Motor neuron (in vitro differentiated cells): ENCODE data around the gene ELP4. TPM values are rescaled to one million over a fixed set of nuclear protein-coding genes. Genes with fewer than 3 reads are reported as not detected.

ENCODE experiments used
- ATAC-seq, 8 experiments: fragments of 200-7000 bp; cut with Tn5 transposase; replicated peaks in 6 of 8; 2 replicates each; pipeline ENCODE4 v1.8.0; 2021; ENCODE audit warnings: mild to moderate bottlenecking in 8 of 8, moderate library complexity in 8 of 8
- H3K27ac ChIP-seq, 2 donors: fragments of 250-450 bp; sonication (Bioruptor Pico); 2 replicates each; pipeline ENCODE4 v1.9.0; 2021; ENCODE audit warnings: antibody characterized with exemption in 2 of 2, mild to moderate bottlenecking in 2 of 2, moderate library complexity in 1 of 2
- H3K4me1 ChIP-seq, 2 donors: fragments of 250-450 bp; sonication (Bioruptor Pico); replicated peaks in 1 of 2; 2 replicates each; pipeline ENCODE4 v1.6.1; 2021; ENCODE audit warnings: antibody characterized with exemption in 2 of 2, mild to moderate bottlenecking in 2 of 2, moderate library complexity in 1 of 2
- H3K4me3 ChIP-seq, 5 donors: fragments of 250-450 bp; sonication (Bioruptor Pico); 2 replicates each; pipeline ENCODE4 v1.9.0; 2021; ENCODE audit warnings: antibody characterized with exemption in 5 of 5, mild to moderate bottlenecking in 5 of 5, moderate library complexity in 4 of 5
- WGBS, 10 experiments: fragments of 450-650 bp; shearing (Covaris generic); methylation state at CpG; one replicate each; pipeline ENCODE4 v1.0.0; 2022; 5-methylcytosine and 5-hydroxymethylcytosine counted together
- in situ Hi-C, 9 experiments: fragments of 400-800 bp; cut with MboI; loops; one replicate each; pipeline ENCODE4 v1.15.0; 2021; ENCODE audit warnings: low sequenced_read_pairs in 9 of 9, low pct_unique_long_range_greater_than_20kb in 2 of 9; ENCODE audit not compliant: unreplicated experiment in 9 of 9
- total RNA-seq, 8 experiments: library from RNA; unstranded; fragments of 300-600 nt; gene quantifications; 2 replicates each; pipeline versions ENCODE4 v1.2.3 to v1.2.4, GENCODE V29; 2022

The ELP4 gene
- total RNA-seq, 8 experiments from 2014 or later = 12.1 to 45.9 (median 28.9) TPM

DNA sequence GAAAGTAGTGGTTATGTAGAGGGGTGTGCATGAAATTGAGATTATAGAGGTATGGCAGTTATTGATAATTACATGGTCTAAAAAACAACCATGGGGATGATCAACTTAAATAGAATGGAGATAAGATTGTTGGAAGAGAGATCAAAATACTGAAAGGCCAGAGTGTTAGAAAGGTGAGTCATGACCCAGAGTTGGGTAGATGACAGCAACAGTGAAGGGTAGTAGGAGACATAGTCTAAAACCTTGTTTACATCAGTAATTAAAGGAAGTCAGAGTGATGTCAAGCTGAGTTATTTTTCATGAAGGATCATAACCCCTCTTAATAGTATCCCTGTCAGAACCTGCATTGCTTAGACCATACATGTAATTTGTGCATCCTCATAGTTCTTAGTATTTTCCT lies 110.9 kb downstream of the ELP4 start:
- Histone ChIP-seq H3K27ac (no peak overlapping the region), H3K4me3 (no peak overlapping the region), H3K4me1 (no peaks in the 10 kb centered on the region)
- no peak for ATAC-seq
- in situ Hi-C loops = no loop called here

GRCh38 chr11:31625868-31626267 lies 116.3 kb downstream of the ELP4 start:
- no peak overlapping the region for H3K27ac ChIP-seq
- no peak for ATAC-seq
- H3K4me1 ChIP-seq = no peaks in the 10 kb centered on the region
- 67 to 100% (median 78%) methylated on average over 1 of the region's 1 CpG; no CpG with 5 or more reads in 2 of the 10 experiments for WGBS, 10 experiments
- in situ Hi-C loops = loop anchor here in 2 of 9 experiments (25.0 kb wide), 2 partner anchors 111 to 536 kb away; no protein-coding TSS in a partner anchor
- H3K4me3 ChIP-seq = no peak overlapping the region

- in situ Hi-C loops = loop anchor here in 2 of 9 experiments (25.0 kb wide), 2 partner anchors 109 to 534 kb away; no protein-coding TSS in a partner anchor
These were observed 118.5 kb downstream of the ELP4 start for GRCh38 chr11:31628111-31628510.

GRCh38 chr11:31636983-31637382 lies 127.4 kb downstream of the ELP4 start:
- 41 to 90% (median 58%) methylated on average over 1 to 4 of the region's 4 CpGs for WGBS, 10 experiments
- Histone ChIP-seq H3K27ac (no peak overlapping the region), H3K4me1 (peaks cover 0 to 4% of the 10 kb centered on the region in 2 donors), H3K4me3 (no peak overlapping the region)
- in situ Hi-C loops = loop anchor here in 2 of 9 experiments (25.0 kb wide), 2 partner anchors 100 to 525 kb away; no protein-coding TSS in a partner anchor
- ATAC-seq = no peak

More at GRCh38 chr11:31628111-31628510, 118.5 kb downstream of the ELP4 start:
- H3K4me3 ChIP-seq = no peak overlapping the region
- H3K27ac ChIP-seq = no peak overlapping the region
- 88 to 100% (median 100%) methylated on average over 1 of the region's 1 CpG; no CpG with 5 or more reads in 3 of the 10 experiments for WGBS, 10 experiments
- H3K4me1 ChIP-seq = no peaks in the 10 kb centered on the region
- ATAC-seq = peak in 5 of 8 experiments; percentile 56 to 90 (median 66)

DNA sequence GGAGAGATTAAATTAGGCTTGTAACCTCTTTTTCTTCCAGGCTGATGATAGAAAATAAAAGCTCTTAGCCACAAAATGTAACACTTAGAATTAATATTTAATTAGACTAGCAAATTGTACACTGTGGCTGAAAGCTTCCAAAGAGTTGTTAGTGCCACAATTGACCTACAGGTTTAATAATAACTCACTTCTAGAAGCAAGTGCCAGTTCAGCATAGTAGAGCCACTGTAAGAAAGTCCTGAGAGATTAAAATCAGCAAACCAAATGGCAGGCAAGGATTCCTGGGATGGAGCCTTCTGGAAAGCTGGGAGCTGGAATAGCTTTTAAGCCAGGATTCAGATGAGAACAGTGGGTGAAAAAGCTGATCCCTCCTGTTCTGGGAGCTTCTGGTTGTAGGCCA lies 131.0 kb downstream of the ELP4 start:
- no peak overlapping the region for H3K27ac ChIP-seq
- in situ Hi-C loops = loop anchor here in 2 of 9 experiments (25.0 kb wide), 2 partner anchors 97 to 522 kb away; no protein-coding TSS in a partner anchor
- no peak overlapping the region for H3K4me3 ChIP-seq
- peaks cover 0 to 4% of the 10 kb centered on the region in 2 donors for H3K4me1 ChIP-seq
- ATAC-seq = no peak

GRCh38 chr11:31641477-31642062 lies 132.0 kb downstream of the ELP4 start:
- in situ Hi-C loops = loop anchor here in 2 of 9 experiments (25.0 kb wide), 2 partner anchors 96 to 521 kb away; no protein-coding TSS in a partner anchor
- 54 to 93% (median 69%) methylated on average over 1 to 3 of the region's 3 CpGs for WGBS, 10 experiments
- Histone ChIP-seq H3K4me1 (peaks cover 0 to 4% of the 10 kb centered on the region in 2 donors), H3K27ac (no peak overlapping the region), H3K4me3 (no peak overlapping the region)
- ATAC-seq = no peak

GRCh38 chr11:31643857-31644256 lies 134.3 kb downstream of the ELP4 start:
- Histone ChIP-seq H3K27ac (no peak overlapping the region), H3K4me3 (no peak overlapping the region), H3K4me1 (peaks cover 0 to 4% of the 10 kb centered on the region in 2 donors)
- in situ Hi-C loops = loop anchor here in 2 of 9 experiments (25.0 kb wide), 2 partner anchors 93 to 518 kb away; no protein-coding TSS in a partner anchor
- 60 to 100% (median 93%) methylated on average over 1 of the region's 1 CpG; no CpG with 5 or more reads in 4 of the 10 experiments for WGBS, 10 experiments
- ATAC-seq = peak in 2 of 8 experiments; percentile 35 to 59

- in situ Hi-C loops = loop anchor here in 2 of 9 experiments (25.0 kb wide), 2 partner anchors 92 to 517 kb away; no protein-coding TSS in a partner anchor
These were observed 136.2 kb downstream of the ELP4 start for GRCh38 chr11:31645747-31646146.

GRCh38 chr11:31646216-31646615 lies 136.6 kb downstream of the ELP4 start:
- H3K4me1 ChIP-seq = peaks cover 3 to 18% of the 10 kb centered on the region in 2 donors
- 0 to 100% (median 56%) methylated on average over 1 of the region's 1 CpG; no CpG with 5 or more reads in 2 of the 10 experiments for WGBS, 10 experiments
- ATAC-seq = no peak
- in situ Hi-C loops = loop anchor here in 2 of 9 experiments (25.0 kb wide), 2 partner anchors 91 to 516 kb away; no protein-coding TSS in a partner anchor
- no peak overlapping the region for H3K4me3 ChIP-seq
- H3K27ac ChIP-seq = no peak overlapping the region

More at GRCh38 chr11:31645747-31646146, 136.2 kb downstream of the ELP4 start:
- Histone ChIP-seq H3K27ac (no peak overlapping the region), H3K4me3 (no peak overlapping the region), H3K4me1 (peaks cover 3 to 14% of the 10 kb centered on the region in 2 donors)
- ATAC-seq = peak in 4 of 8 experiments; percentile 47 to 81 (median 60)

DNA sequence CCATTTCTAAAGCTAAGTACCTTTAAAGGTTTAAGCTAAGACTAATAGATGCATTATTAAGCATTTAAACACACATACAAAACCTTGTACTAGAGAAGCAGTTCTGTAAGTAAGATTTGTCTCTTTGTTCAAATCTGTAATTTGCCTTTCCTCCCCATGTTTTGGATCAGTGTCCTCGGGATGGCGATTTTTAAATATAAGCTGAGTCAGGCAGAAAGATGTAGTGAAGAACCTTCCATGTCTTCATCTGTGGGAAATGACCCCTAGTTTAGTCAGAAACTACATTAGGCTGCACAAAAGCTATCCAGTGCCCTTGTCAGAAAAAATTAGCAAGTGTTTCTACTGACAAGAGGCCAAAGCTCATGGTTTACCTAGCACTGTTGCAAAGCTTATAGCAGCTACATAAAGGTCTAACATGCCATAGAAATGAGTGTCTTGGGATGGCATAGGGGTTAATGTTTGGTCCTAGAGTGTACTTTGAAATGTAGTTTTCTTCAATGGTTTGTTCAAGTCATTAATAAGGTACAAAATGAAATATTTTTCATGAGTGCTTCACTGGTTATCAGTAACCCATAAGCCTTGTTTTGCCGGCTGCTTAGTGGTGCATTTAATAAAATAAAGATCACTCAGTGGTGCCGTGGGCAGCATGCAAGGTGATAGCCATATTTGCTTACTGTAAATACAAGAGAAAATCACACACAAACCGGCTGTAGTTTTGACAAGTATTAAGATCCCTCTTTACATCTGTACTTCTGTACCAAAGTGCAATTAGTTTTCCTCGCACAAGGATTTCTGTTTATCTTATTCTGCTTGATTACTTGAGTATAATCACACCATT lies 139.8 kb downstream of the ELP4 start:
- ATAC-seq = no peak
- WGBS, 10 experiments = 60 to 100% (median 87%) methylated on average over 1 to 6 of the region's 6 CpGs; no CpG with 5 or more reads in 1 of the 10 experiments
- Histone ChIP-seq H3K4me1 (peaks cover 3 to 19% of the 10 kb centered on the region in 2 donors), H3K4me3 (no peak overlapping the region), H3K27ac (no peak overlapping the region)
- in situ Hi-C loops = loop anchor here in 2 of 9 experiments (25.0 kb wide), 2 partner anchors 88 to 513 kb away; no protein-coding TSS in a partner anchor

DNA sequence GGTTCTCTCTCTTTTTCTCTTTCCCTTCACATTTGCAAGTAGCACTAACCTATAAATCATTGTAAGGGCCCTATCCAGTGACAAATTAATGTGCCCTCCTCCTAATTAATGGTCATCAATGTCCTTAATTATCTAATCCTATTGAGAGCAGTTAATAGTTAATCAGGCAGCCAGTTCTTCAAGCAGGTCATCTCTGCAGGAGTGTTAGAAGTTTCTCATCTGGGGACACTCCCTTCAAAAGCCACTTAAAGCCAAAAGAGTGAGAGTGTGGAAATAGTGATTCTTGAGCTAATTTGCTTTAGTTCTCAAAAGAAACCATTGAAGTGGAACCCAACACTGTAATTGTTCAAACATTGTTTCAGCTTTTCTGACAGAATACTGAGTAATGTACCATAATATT lies 141.6 kb downstream of the ELP4 start:
- no peak for ATAC-seq
- peaks cover 3 to 19% of the 10 kb centered on the region in 2 donors for H3K4me1 ChIP-seq
- H3K4me3 ChIP-seq = no peak overlapping the region
- in situ Hi-C loops = no loop called here
- H3K27ac ChIP-seq = no peak overlapping the region

- H3K4me1 ChIP-seq = peaks cover 3 to 19% of the 10 kb centered on the region in 2 donors
- 73 to 100% (median 83%) methylated on average over 1 to 2 of the region's 2 CpGs; no CpG with 5 or more reads in 1 of the 10 experiments for WGBS, 10 experiments
These were observed 142.3 kb downstream of the ELP4 start for GRCh38 chr11:31651822-31652221.

GRCh38 chr11:31652528-31652927 lies 143.0 kb downstream of the ELP4 start:
- 57 to 100% (median 95%) methylated on average over 1 of the region's 1 CpG; no CpG with 5 or more reads in 2 of the 10 experiments for WGBS, 10 experiments
- no peak overlapping the region for H3K27ac ChIP-seq
- H3K4me1 ChIP-seq = peaks cover 3 to 19% of the 10 kb centered on the region in 2 donors
- no peak overlapping the region for H3K4me3 ChIP-seq
- in situ Hi-C loops = no loop called here
- no peak for ATAC-seq

More at GRCh38 chr11:31651822-31652221, 142.3 kb downstream of the ELP4 start:
- in situ Hi-C loops = no loop called here
- no peak overlapping the region for H3K4me3 ChIP-seq
- no peak for ATAC-seq
- H3K27ac ChIP-seq = no peak overlapping the region
